HFFc6 (cell line): ENCODE data around the gene YAF2. TPM values are rescaled to one million over a fixed set of nuclear protein-coding genes. Genes with fewer than 3 reads are reported as not detected.

ENCODE experiments used
- DNase-seq: peaks from one replicate; pipeline ENCODE4 v3.0.0-alpha.2; 2018
- H3K27ac Mint-ChIP-seq: 2 replicates; pipeline ENCODE4 v1.8.0; 2020; ENCODE audit warnings: mild to moderate bottlenecking, mixed read lengths
- H3K27me3 Mint-ChIP-seq: 2 replicates; pipeline ENCODE4 v1.8.0; 2021; ENCODE audit warnings: mild to moderate bottlenecking, moderate library complexity, mixed read lengths; ENCODE audit not compliant: insufficient read depth
- H3K36me3 Mint-ChIP-seq: 2 replicates; pipeline ENCODE4 v1.8.0; 2021; ENCODE audit warnings: low read depth, mixed read lengths
- H3K4me1 Mint-ChIP-seq: 2 replicates; pipeline ENCODE4 v1.8.0; 2020; ENCODE audit warnings: low read depth, mixed read lengths
- H3K4me3 Mint-ChIP-seq: 2 replicates; pipeline ENCODE4 v1.8.0; 2020; ENCODE audit warnings: mild to moderate bottlenecking, moderate library complexity, mixed read lengths
- H3K9me3 Mint-ChIP-seq: 2 replicates; pipeline ENCODE4 v1.8.0; 2020; ENCODE audit warnings: mild to moderate bottlenecking, mixed read lengths
- total RNA-seq, 6 experiments: library from RNA; stranded (reverse); fragmentation: NEBNext Ultra II Directional; extraction: Animal tissue kit (Norgen Biotek cat#: 25700); gene quantifications; 2 replicates in 1 of 6; 3 replicates in 5 of 6; pipeline ENCODE4 v1.2.3, GENCODE V29; 2021
- TF ChIP-seq, protein P1 (sequence below): fragments of 200-600 bp; sonication (generic); IDR thresholded peaks from 2 replicates; pipeline ENCODE4 v1.5.0; 2021; ENCODE audit warnings: antibody characterized with exemption, mild to moderate bottlenecking

The YAF2 gene
- total RNA-seq, 6 experiments from 2014 or later: 22.2 to 31.2 (median 27.6) TPM

GRCh38 chr12:42283739-42284138, 45.7 kb upstream of the YAF2 start:
- TF ChIP-seq, protein P1, sequence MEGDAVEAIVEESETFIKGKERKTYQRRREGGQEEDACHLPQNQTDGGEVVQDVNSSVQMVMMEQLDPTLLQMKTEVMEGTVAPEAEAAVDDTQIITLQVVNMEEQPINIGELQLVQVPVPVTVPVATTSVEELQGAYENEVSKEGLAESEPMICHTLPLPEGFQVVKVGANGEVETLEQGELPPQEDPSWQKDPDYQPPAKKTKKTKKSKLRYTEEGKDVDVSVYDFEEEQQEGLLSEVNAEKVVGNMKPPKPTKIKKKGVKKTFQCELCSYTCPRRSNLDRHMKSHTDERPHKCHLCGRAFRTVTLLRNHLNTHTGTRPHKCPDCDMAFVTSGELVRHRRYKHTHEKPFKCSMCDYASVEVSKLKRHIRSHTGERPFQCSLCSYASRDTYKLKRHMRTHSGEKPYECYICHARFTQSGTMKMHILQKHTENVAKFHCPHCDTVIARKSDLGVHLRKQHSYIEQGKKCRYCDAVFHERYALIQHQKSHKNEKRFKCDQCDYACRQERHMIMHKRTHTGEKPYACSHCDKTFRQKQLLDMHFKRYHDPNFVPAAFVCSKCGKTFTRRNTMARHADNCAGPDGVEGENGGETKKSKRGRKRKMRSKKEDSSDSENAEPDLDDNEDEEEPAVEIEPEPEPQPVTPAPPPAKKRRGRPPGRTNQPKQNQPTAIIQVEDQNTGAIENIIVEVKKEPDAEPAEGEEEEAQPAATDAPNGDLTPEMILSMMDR: no peak
- no peak for DNase-seq
- no peak overlapping the region for H3K4me3 Mint-ChIP-seq
- no peaks in the 10 kb centered on the region for H3K9me3 Mint-ChIP-seq
- no peaks in the 10 kb centered on the region for H3K36me3 Mint-ChIP-seq
- no peaks in the 10 kb centered on the region for H3K4me1 Mint-ChIP-seq
- H3K27ac Mint-ChIP-seq: no peak overlapping the region
- peaks cover 13% of the 10 kb centered on the region for H3K27me3 Mint-ChIP-seq

DNA sequence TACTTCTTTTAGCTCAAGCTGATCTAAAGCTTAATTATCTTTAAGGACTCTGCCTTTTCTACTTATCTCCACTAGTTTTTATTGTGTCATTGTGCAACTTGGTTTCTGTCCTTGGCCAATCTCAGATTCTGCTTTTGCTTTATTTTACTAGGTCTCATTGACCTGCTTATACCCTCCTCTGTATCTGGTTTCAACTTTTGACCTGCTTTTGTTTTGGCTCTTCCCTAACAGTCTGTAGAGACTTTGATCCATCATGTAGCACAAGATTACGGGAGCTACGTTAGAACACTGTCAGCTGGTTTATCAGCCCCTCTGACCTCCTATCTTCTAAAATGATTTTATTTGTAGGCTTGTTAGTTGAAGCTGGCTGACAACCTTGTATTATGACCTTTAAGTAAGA, 44.2 kb upstream of the YAF2 start:
- Mint-ChIP-seq H3K36me3 (no peaks in the 10 kb centered on the region), H3K4me1 (no peaks in the 10 kb centered on the region), H3K9me3 (no peaks in the 10 kb centered on the region), H3K27ac (no peak overlapping the region), H3K27me3 (peaks cover 14% of the 10 kb centered on the region), H3K4me3 (no peak overlapping the region)
- no peak for DNase-seq
- TF ChIP-seq, protein P1: no peak

GRCh38 chr12:42281844-42282243, 43.8 kb upstream of the YAF2 start:
- peaks cover 11% of the 10 kb centered on the region for H3K27me3 Mint-ChIP-seq
- H3K4me1 Mint-ChIP-seq: no peaks in the 10 kb centered on the region
- H3K4me3 Mint-ChIP-seq: no peak overlapping the region
- H3K9me3 Mint-ChIP-seq: no peaks in the 10 kb centered on the region
- no peaks in the 10 kb centered on the region for H3K36me3 Mint-ChIP-seq
- TF ChIP-seq, protein P1: no peak
- H3K27ac Mint-ChIP-seq: no peak overlapping the region
- DNase-seq: no peak

DNA sequence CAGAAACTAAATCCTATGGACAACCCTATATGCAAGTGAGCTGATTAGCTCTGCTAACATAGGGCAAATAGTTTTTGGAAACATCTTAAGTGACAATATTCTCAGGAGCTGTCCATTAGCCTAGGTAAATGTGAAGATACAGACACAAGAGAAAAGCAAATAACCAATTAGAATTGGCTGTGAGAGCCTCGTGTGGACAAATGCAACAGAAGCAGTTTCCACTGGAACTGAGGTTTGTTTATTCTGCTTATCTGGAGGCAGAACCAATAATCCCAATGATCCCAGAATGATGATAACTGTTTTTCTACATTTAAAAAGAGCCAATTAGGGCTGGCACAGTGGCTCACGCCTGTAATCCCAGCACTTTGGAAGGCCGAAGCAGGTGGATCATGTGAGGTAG, 43.2 kb upstream of the YAF2 start:
- Mint-ChIP-seq H3K36me3 (no peaks in the 10 kb centered on the region), H3K4me1 (no peaks in the 10 kb centered on the region), H3K9me3 (no peaks in the 10 kb centered on the region), H3K27me3 (peaks cover 17% of the 10 kb centered on the region), H3K4me3 (no peak overlapping the region), H3K27ac (no peak overlapping the region)
- DNase-seq: no peak
- TF ChIP-seq, protein P1: no peak

DNA sequence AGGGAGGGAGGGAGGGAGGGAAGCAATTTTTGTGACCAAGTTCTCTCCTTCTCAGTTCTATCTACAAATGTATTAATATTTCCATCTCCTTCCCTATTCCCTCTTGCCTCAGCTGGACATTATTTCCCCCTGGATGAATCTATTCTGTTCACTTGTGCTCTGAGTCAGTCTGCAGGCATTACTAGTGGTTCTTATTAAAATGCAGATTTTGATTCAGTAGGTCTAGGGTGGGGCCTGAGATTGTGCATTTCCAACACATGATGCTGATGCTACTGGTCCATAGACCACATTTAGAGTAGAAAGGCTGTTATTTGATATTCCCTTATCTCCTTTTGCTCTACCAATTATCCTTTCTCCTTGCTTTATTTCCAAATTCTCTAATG, 40.1 kb upstream of the YAF2 start:
- Mint-ChIP-seq H3K27me3 (peaks cover 15% of the 10 kb centered on the region), H3K4me3 (no peak overlapping the region), H3K36me3 (no peaks in the 10 kb centered on the region), H3K4me1 (no peaks in the 10 kb centered on the region), H3K27ac (no peak overlapping the region), H3K9me3 (no peaks in the 10 kb centered on the region)
- DNase-seq: no peak
- TF ChIP-seq, protein P1: no peak
